GM23248 (cell line): ENCODE results near the gene CST7.
"Not testable (repeated sequence)": the region's sequence is repeated elsewhere in the genome, so short reads cannot be mapped to it uniquely, and the experiment has no call there.

Source experiments
- EZH2 ChIP-seq: fragments of 200-600 bp; sonication (generic); IDR thresholded peaks from 2 replicates; pipeline ENCODE4 v1.6.1; 2018; ENCODE audit warnings: antibody characterized with exemption, mild to moderate bottlenecking; ENCODE audit not compliant: insufficient read depth, poor library complexity, severe bottlenecking
- EZH2phosphoT487 ChIP-seq: fragments of 200-600 bp; sonication (generic); IDR thresholded peaks from 2 replicates; pipeline ENCODE4 v1.6.1; 2018; ENCODE audit warnings: antibody characterized with exemption, moderate library complexity, mild to moderate bottlenecking, low read depth; ENCODE audit not compliant: insufficient read depth

GRCh38 chr20:24920706-24921105 is 28.4 kb upstream of the CST7 start:
- not testable (repeated sequence) for TF ChIP-seq EZH2phosphoT487, EZH2
